Hepatocyte (in vitro differentiated cells): ENCODE results near the gene AKR1E2. TPM values are rescaled to one million over a fixed set of nuclear protein-coding genes. Genes with fewer than 3 reads are reported as not detected.

Source experiments
- DNase-seq: peaks from one replicate; pipeline ENCODE4 v3.0.0-alpha.2; 2016; ENCODE audit warnings: low spot score
- H2AFZ ChIP-seq: fragments of 200-600 bp; sonication (generic); 2 replicates; pipeline ENCODE4 v1.6.0; 2016; ENCODE audit warnings: antibody characterized with exemption, mild to moderate bottlenecking
- H3K27ac ChIP-seq: fragments of 200-600 bp; sonication (generic); 2 replicates; pipeline ENCODE4 v1.5.1; 2016; ENCODE audit warnings: mild to moderate bottlenecking
- H3K27me3 ChIP-seq: fragments of 200-600 bp; sonication (generic); 2 replicates; pipeline ENCODE4 v1.6.1; 2016
- H3K36me3 ChIP-seq: fragments of 200-600 bp; sonication (generic); replicated peaks from 2 replicates; pipeline ENCODE4 v1.5.1; 2016; ENCODE audit warnings: low read depth; ENCODE audit not compliant: insufficient read depth
- H3K4me1 ChIP-seq: fragments of 200-600 bp; sonication (generic); 2 replicates; pipeline ENCODE4 v1.5.1; 2016; ENCODE audit warnings: mild to moderate bottlenecking, moderate library complexity; ENCODE audit not compliant: insufficient read depth
- H3K4me2 ChIP-seq: fragments of 200-600 bp; sonication (generic); 2 replicates; pipeline ENCODE4 v1.6.0; 2016
- H3K4me3 ChIP-seq: fragments of 200-600 bp; sonication (generic); 2 replicates; pipeline ENCODE4 v1.5.1; 2016; ENCODE audit warnings: mild to moderate bottlenecking
- H3K79me2 ChIP-seq: fragments of 200-600 bp; sonication (generic); 2 replicates; pipeline ENCODE4 v1.6.0; 2017; ENCODE audit warnings: mild to moderate bottlenecking
- H3K9me2 ChIP-seq: fragments of 200-600 bp; sonication (generic); replicated peaks from 2 replicates; pipeline ENCODE4 v1.6.0; 2017; ENCODE audit warnings: mild to moderate bottlenecking; ENCODE audit not compliant: insufficient read depth
- H3K9me3 ChIP-seq: fragments of 200-600 bp; sonication (generic); 2 replicates; pipeline ENCODE4 v1.5.1; 2016; ENCODE audit warnings: low read depth, mild to moderate bottlenecking
- H4K20me1 ChIP-seq: fragments of 200-600 bp; sonication (generic); 2 replicates; pipeline ENCODE4 v1.6.0; 2016; ENCODE audit warnings: mild to moderate bottlenecking; ENCODE audit not compliant: insufficient read depth, poor library complexity, severe bottlenecking
- EZH2 ChIP-seq: fragments of 200-600 bp; sonication (generic); IDR thresholded peaks from 2 replicates; pipeline ENCODE4 v1.6.1; 2016; ENCODE audit warnings: antibody characterized with exemption, mild to moderate bottlenecking, borderline replicate concordance
- EZH2phosphoT487 ChIP-seq: fragments of 200-600 bp; sonication (generic); IDR thresholded peaks from one replicate; pipeline ENCODE4 v1.6.1; 2018; ENCODE audit warnings: antibody characterized with exemption, mild to moderate bottlenecking, low read depth, moderate library complexity; ENCODE audit not compliant: unreplicated experiment, severe bottlenecking
- WGBS: methylation state at CpG from one replicate; pipeline ENCODE4 v1.1.6; 2016; ENCODE audit warnings: low lambda C conversion rate; ENCODE audit errors: missing lambda C conversion rate; 5-methylcytosine and 5-hydroxymethylcytosine counted together
- polyA plus RNA-seq: library from polyadenylated mRNA; unstranded; fragments of >200 nt; fragmentation: Nextera tagmentation; extraction: Ambion mirVana; gene quantifications from 2 replicates; pipeline ENCODE4 v1.2.1, GENCODE V29; 2016
- total RNA-seq: library from RNA; depleted of rRNA; stranded (reverse); fragments of >200 nt; gene quantifications from 2 replicates; pipeline ENCODE4 v1.2.3, GENCODE V29; 2014
- TF ChIP-seq, protein P1 (sequence below): fragments of 200-600 bp; sonication (generic); IDR thresholded peaks from 2 replicates; pipeline ENCODE4 v1.5.1; 2016; ENCODE audit warnings: antibody characterized with exemption, mild to moderate bottlenecking; ENCODE audit not compliant: poor library complexity

Gene AKR1E2
- total and polyA plus RNA-seq, 2 experiments from 2014 or later: 1.6 to 4.2 TPM

- Histone ChIP-seq H3K27ac (no peak overlapping the region), H3K36me3 (no peaks in the 10 kb centered on the region), H3K79me2 (no peaks in the 10 kb centered on the region), H4K20me1 (no peaks in the 10 kb centered on the region), H3K9me3 (no peaks in the 10 kb centered on the region), H3K4me3 (no peak overlapping the region), H3K9me2 (no peaks in the 10 kb centered on the region), H3K4me1 (peaks cover 4% of the 10 kb centered on the region), H2AFZ (no peak overlapping the region), H3K4me2 (no peak overlapping the region), H3K27me3 (no peaks in the 10 kb centered on the region)
- TF ChIP-seq EZH2 (no peak), EZH2phosphoT487 (no peak)
- TF ChIP-seq, protein P1, sequence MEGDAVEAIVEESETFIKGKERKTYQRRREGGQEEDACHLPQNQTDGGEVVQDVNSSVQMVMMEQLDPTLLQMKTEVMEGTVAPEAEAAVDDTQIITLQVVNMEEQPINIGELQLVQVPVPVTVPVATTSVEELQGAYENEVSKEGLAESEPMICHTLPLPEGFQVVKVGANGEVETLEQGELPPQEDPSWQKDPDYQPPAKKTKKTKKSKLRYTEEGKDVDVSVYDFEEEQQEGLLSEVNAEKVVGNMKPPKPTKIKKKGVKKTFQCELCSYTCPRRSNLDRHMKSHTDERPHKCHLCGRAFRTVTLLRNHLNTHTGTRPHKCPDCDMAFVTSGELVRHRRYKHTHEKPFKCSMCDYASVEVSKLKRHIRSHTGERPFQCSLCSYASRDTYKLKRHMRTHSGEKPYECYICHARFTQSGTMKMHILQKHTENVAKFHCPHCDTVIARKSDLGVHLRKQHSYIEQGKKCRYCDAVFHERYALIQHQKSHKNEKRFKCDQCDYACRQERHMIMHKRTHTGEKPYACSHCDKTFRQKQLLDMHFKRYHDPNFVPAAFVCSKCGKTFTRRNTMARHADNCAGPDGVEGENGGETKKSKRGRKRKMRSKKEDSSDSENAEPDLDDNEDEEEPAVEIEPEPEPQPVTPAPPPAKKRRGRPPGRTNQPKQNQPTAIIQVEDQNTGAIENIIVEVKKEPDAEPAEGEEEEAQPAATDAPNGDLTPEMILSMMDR: no peak
- WGBS: 89% methylated on average over 2 of the region's 2 CpGs
- no peak for DNase-seq
These were observed 14.1 kb downstream of the AKR1E2 start for GRCh38 chr10:4840151-4840550.

DNA sequence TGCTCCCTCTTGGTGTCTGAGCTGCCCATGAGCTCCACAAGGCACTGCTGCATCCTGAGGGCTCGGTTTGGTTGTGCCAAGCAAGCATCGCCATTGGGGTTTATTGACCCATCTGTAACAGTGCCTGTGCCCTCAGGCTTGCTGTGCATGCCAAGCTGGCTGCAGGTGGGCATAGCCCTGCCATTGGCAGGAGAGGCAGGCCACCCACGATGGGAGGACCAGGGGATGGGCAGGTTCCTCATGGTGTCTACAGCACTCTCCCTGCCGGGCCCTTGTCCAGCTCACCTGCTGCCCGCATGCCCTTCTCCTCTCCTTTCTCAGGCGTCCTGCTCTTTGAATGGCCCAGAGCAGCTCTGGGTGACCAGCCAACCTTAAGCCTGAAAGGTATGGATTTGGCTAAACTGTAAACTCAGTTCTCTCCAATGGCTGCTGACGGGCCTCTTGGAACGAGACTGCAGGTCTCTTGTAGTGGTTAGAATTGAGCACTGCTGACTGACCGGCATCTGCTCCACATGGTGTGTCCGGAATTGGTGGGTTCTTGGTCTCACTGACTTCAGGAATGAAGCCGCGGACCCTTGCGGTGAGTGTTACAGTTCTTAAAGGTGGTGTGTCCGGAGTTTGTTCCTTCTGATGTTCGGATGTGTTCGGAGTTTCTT lies 17.6 kb downstream of the AKR1E2 start:
- H3K9me2 ChIP-seq: no peaks in the 10 kb centered on the region
- peaks cover 14% of the 10 kb centered on the region for H3K4me1 ChIP-seq
- no peak for DNase-seq
- WGBS: 93% methylated on average over 16 of the region's 16 CpGs
- H4K20me1 ChIP-seq: no peaks in the 10 kb centered on the region
- H3K9me3 ChIP-seq: no peaks in the 10 kb centered on the region
- no peak overlapping the region for H3K4me2 ChIP-seq
- no peaks in the 10 kb centered on the region for H3K79me2 ChIP-seq
- H3K27me3 ChIP-seq: no peaks in the 10 kb centered on the region
- H3K4me3 ChIP-seq: no peak overlapping the region
- H3K27ac ChIP-seq: no peak overlapping the region
- H2AFZ ChIP-seq: no peak overlapping the region
- no peaks in the 10 kb centered on the region for H3K36me3 ChIP-seq
- no peak for TF ChIP-seq EZH2
- TF ChIP-seq, protein P1: no peak
- no peak for TF ChIP-seq EZH2phosphoT487

DNA sequence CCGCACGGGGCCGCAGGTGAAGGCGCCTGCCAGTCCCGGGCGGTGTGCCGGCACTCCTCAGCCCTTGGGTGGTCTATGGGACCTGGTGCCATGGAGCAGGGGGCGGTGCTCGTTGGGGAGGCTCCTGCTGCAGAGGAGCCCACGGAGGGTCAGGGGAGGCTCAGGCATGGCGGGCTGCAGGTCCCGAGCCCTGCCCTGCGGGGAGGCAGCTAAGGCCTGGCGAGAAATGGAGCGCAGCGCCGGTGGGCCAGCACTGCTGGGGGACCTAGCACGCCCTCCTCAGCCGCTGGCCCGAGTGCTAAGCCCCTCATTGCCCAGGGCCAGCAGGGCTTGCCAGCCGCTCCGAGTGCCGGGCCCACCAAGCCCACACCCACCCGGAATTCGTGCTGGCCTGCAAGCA lies 18.9 kb downstream of the AKR1E2 start:
- Histone ChIP-seq H3K79me2 (no peaks in the 10 kb centered on the region), H3K27me3 (no peaks in the 10 kb centered on the region), H3K4me3 (no peak overlapping the region), H3K36me3 (no peaks in the 10 kb centered on the region), H3K9me2 (no peaks in the 10 kb centered on the region), H3K9me3 (no peaks in the 10 kb centered on the region), H3K27ac (no peak overlapping the region), H3K4me2 (no peak overlapping the region), H3K4me1 (peaks cover 14% of the 10 kb centered on the region), H2AFZ (no peak overlapping the region), H4K20me1 (no peaks in the 10 kb centered on the region)
- no peak for TF ChIP-seq EZH2phosphoT487
- TF ChIP-seq, protein P1: no peak
- no peak for TF ChIP-seq EZH2
- DNase-seq: no peak
- WGBS: 98% methylated on average over 13 of the region's 25 CpGs
